G401.6 (cell line): ENCODE data around the gene ESRRB.

Experiments used
- FAIRE-seq: peaks from 2 replicates; lab custom pipeline; 2012; peaks lifted over from hg19 to GRCh38; lab: Jason Lieb, UNC

Gene ESRRB

GRCh38 chr14:76450476-76450875 is 74.5 kb downstream of the ESRRB start:
- FAIRE-seq = no peak

- no peak for FAIRE-seq
Observed at GRCh38 chr14:76456200-76456599, 80.3 kb downstream of the ESRRB start.

- FAIRE-seq = no peak
Observed at GRCh38 chr14:76456891-76457586, 81.1 kb downstream of the ESRRB start.

GRCh38 chr14:76457841-76458240 is 81.9 kb downstream of the ESRRB start:
- no peak for FAIRE-seq

- FAIRE-seq = no peak
Observed at GRCh38 chr14:76461886-76462285, 85.9 kb downstream of the ESRRB start.

GRCh38 chr14:76462330-76462729 is 86.4 kb downstream of the ESRRB start:
- no peak for FAIRE-seq

- FAIRE-seq = no peak
Observed at GRCh38 chr14:76463105-76463504, 87.2 kb downstream of the ESRRB start.

- FAIRE-seq = no peak
Observed at GRCh38 chr14:76464856-76465255, 88.9 kb downstream of the ESRRB start.

- no peak for FAIRE-seq
Observed at GRCh38 chr14:76465664-76466063, 89.7 kb downstream of the ESRRB start.

GRCh38 chr14:76467711-76468155 is 91.8 kb downstream of the ESRRB start:
- FAIRE-seq = no peak

GRCh38 chr14:76472199-76472723 is 96.3 kb downstream of the ESRRB start:
- no peak for FAIRE-seq

GRCh38 chr14:76473481-76474263 is 97.7 kb downstream of the ESRRB start:
- FAIRE-seq = no peak

GRCh38 chr14:76480426-76480825 is 104.5 kb downstream of the ESRRB start:
- no peak for FAIRE-seq

GRCh38 chr14:76484355-76484754 is 108.4 kb downstream of the ESRRB start:
- FAIRE-seq = no peak

- FAIRE-seq = no peak
Observed at GRCh38 chr14:76486251-76486743, 110.4 kb downstream of the ESRRB start.

- FAIRE-seq = no peak
Observed at GRCh38 chr14:76488551-76488950, 112.6 kb downstream of the ESRRB start.

- no peak for FAIRE-seq
Observed at GRCh38 chr14:76489667-76490066, 113.7 kb downstream of the ESRRB start.

- no peak for FAIRE-seq
Observed at GRCh38 chr14:76490111-76490510, 114.2 kb downstream of the ESRRB start.

GRCh38 chr14:76490735-76491134 is 114.8 kb downstream of the ESRRB start:
- FAIRE-seq = no peak

GRCh38 chr14:76491172-76491930 is 115.4 kb downstream of the ESRRB start:
- no peak for FAIRE-seq

- no peak for FAIRE-seq
Observed at GRCh38 chr14:76495983-76496382, 120.0 kb downstream of the ESRRB start.

GRCh38 chr14:76496595-76496994 is 120.7 kb downstream of the ESRRB start:
- FAIRE-seq = no peak
